HFF-Myc (cell line): Measurements from ENCODE around the gene GPR15.

Experiments
- DNase-seq: peaks from one replicate; pipeline ENCODE4 v3.0.0-alpha.2; 2011; ENCODE audit warnings: low read depth; ENCODE audit errors: extremely low read depth
- H3K4me3 ChIP-seq: replicated peaks from 2 replicates; pipeline ENCODE4 v1.5.1; 2011; ENCODE audit warnings: low read depth, mild to moderate bottlenecking, control low read depth, low read length
- CTCF ChIP-seq: IDR thresholded peaks from 2 replicates; pipeline ENCODE4 v1.5.1; 2012; ENCODE audit warnings: mild to moderate bottlenecking, low read depth, low read length, control low read depth; ENCODE audit errors: missing control alignments

Gene GPR15

GRCh38 chr3:98531622-98532274 lies at the start of gene GPR15:
Gene GPR15, plus strand, starts transcription at chr3:98531978. Its CDS starts 56 bp downstream, at chr3:98532034.
- H3K4me3 ChIP-seq = no peak within 1 kb of the TSS
- no peak for TF ChIP-seq CTCF
- no peak for DNase-seq

- DNase-seq = no peak
- TF ChIP-seq CTCF = no peak
Observed at GRCh38 chr3:98482717-98483482, 48.9 kb upstream of the GPR15 start.

GRCh38 chr3:98483626-98484025 lies 48.2 kb upstream of the GPR15 start:
- no peak for DNase-seq
- H3K4me3 ChIP-seq = no peak overlapping the region
- no peak for TF ChIP-seq CTCF

More at GRCh38 chr3:98482717-98483482, 48.9 kb upstream of the GPR15 start:
- H3K4me3 ChIP-seq = no peak overlapping the region

- no peak within 1 kb of the TSS for H3K4me3 ChIP-seq
- no peak for DNase-seq
- TF ChIP-seq CTCF = no peak
Observed at GRCh38 chr3:98497381-98497780, 34.4 kb upstream of the GPR15 start, which contains the start of gene OR5K2. Gene OR5K2, plus strand, starts transcription at chr3:98497681. Its CDS starts 0 bp downstream, at chr3:98497681.

- no peak for TF ChIP-seq CTCF
- H3K4me3 ChIP-seq = no peak overlapping the region
- no peak for DNase-seq
Observed at GRCh38 chr3:98500019-98500418, 31.8 kb upstream of the GPR15 start.

- DNase-seq = no peak
- no peak overlapping the region for H3K4me3 ChIP-seq
- TF ChIP-seq CTCF = no peak
Observed at GRCh38 chr3:98501270-98501669, 30.5 kb upstream of the GPR15 start.
